HG02798 (cell line): ENCODE measurements around the gene VWF.

Experiments used
- ATAC-seq: cut with Tn5 transposase; IDR thresholded peaks from one replicate; pipeline ENCODE4 v1.9.1; 2021; ENCODE audit warnings: mild to moderate bottlenecking; ENCODE audit not compliant: unreplicated experiment, poor library complexity

The VWF gene

GRCh38 chr12:5923751-5924150 lies 200.7 kb downstream of the VWF start:
- ATAC-seq = no peak

GRCh38 chr12:5923043-5923605 lies 201.3 kb downstream of the VWF start:
- ATAC-seq = no peak

GRCh38 chr12:5921966-5922899 lies 202.2 kb downstream of the VWF start:
- ATAC-seq = no peak

- ATAC-seq = no peak
Measured at GRCh38 chr12:5921027-5921909, 203.2 kb downstream of the VWF start.

- no peak for ATAC-seq
Measured at GRCh38 chr12:5916785-5917290, 207.6 kb downstream of the VWF start.

- ATAC-seq = no peak
Measured at GRCh38 chr12:5915511-5915910, 209.0 kb downstream of the VWF start.

- no peak for ATAC-seq
Measured at GRCh38 chr12:5914387-5915149, 209.9 kb downstream of the VWF start.

GRCh38 chr12:5913387-5913786 lies 211.1 kb downstream of the VWF start:
- no peak for ATAC-seq

GRCh38 chr12:5912437-5913334 lies 211.8 kb downstream of the VWF start:
- ATAC-seq = no peak

- no peak for ATAC-seq
Measured at GRCh38 chr12:5912011-5912410, 212.5 kb downstream of the VWF start.

GRCh38 chr12:5910790-5911548 lies 213.5 kb downstream of the VWF start:
- ATAC-seq = no peak

- ATAC-seq = no peak
Measured at GRCh38 chr12:5909560-5909959, 214.9 kb downstream of the VWF start.

GRCh38 chr12:5908251-5908650 lies 216.2 kb downstream of the VWF start:
- ATAC-seq = no peak

- ATAC-seq = no peak
Measured at GRCh38 chr12:5907807-5908206, 216.7 kb downstream of the VWF start.

GRCh38 chr12:5905757-5906156 lies 218.7 kb downstream of the VWF start:
- ATAC-seq = no peak

GRCh38 chr12:5904969-5905368 lies 219.5 kb downstream of the VWF start:
- no peak for ATAC-seq

- no peak for ATAC-seq
Measured at GRCh38 chr12:5904441-5904840, 220.0 kb downstream of the VWF start.

GRCh38 chr12:5902736-5903135 lies 221.7 kb downstream of the VWF start:
- ATAC-seq = no peak
